Prostate gland (tissue), 2 donors: ENCODE results near the gene ICOS. TPM values are rescaled to one million over a fixed set of nuclear protein-coding genes. Genes with fewer than 3 reads are reported as not detected.

Source experiments
- DNase-seq: peaks from one replicate; pipeline ENCODE4 v3.0.0-alpha.2; 2019; ENCODE audit warnings: low spot score
- H3K27ac ChIP-seq, 2 donors: fragments of 200-600 bp; sonication (generic); 2 replicates each; pipeline ENCODE4 v1.5.1; 2017 to 2019
- H3K27me3 ChIP-seq: fragments of 200-600 bp; sonication (generic); replicated peaks from 2 replicates; pipeline ENCODE4 v1.5.1; 2019; ENCODE audit not compliant: insufficient read depth
- H3K36me3 ChIP-seq, 2 donors: fragments of 200-600 bp; sonication (generic); 1 replicate in 1 of 2; 2 replicates in 1 of 2; pipeline versions ENCODE4 v1.5.1 to v1.8.1; 2017 to 2019
- H3K4me1 ChIP-seq: fragments of 200-600 bp; sonication (generic); replicated peaks from 2 replicates; pipeline ENCODE4 v1.5.1; 2019
- H3K4me3 ChIP-seq, 2 donors: fragments of 200-600 bp; sonication (generic); 2 replicates each; pipeline ENCODE4 v1.5.1; 2017 to 2019
- H3K9me3 ChIP-seq: fragments of 200-600 bp; sonication (generic); 2 replicates; pipeline ENCODE4 v1.5.1; 2017
- CTCF ChIP-seq, 4 experiments: fragments of 200-600 bp in 2 of 4; fragments of 450-650 bp in 2 of 4; sonication (generic) in 2 of 4; IDR thresholded peaks; 1 replicate in 3 of 4; 2 replicates in 1 of 4; pipeline ENCODE4 v1.5.1; 2016 to 2019; ENCODE audit warnings: antibody characterized with exemption in 4 of 4, mild to moderate bottlenecking in 2 of 4, moderate library complexity in 2 of 4
- POLR2A ChIP-seq: fragments of 450-650 bp; IDR thresholded peaks from one replicate; pipeline ENCODE4 v1.6.1; 2016; ENCODE audit warnings: antibody characterized with exemption, mild to moderate bottlenecking
- POLR2AphosphoS5 ChIP-seq: sonication (generic); formaldehyde crosslinking; IDR thresholded peaks from one replicate; pipeline ENCODE4 v1.6.1; 2017; ENCODE audit warnings: antibody characterized with exemption
- WGBS: methylation state at CpG from one replicate; pipeline ENCODE4 v1.1.5; 2018; 5-methylcytosine and 5-hydroxymethylcytosine counted together
- intact Hi-C: fragments of 100-400 bp; cut with DNase I; formaldehyde crosslinking; loops from one replicate; pipeline ENCODE4 v1.14.2; 2022
- total RNA-seq, 2 donors: library from RNA; depleted of rRNA; stranded (reverse); fragments of >200 nt; gene quantifications; one replicate each; pipeline ENCODE4 v1.1.0, GENCODE V29; 2016

The ICOS gene
- total RNA-seq, 2 donors from 2014 or later: 0.09 TPM; not detected in 1

GRCh38 chr2:203913947-203914346 is 22.6 kb upstream of the ICOS start:
- Histone ChIP-seq H3K9me3 (no peaks in the 10 kb centered on the region), H3K27me3 (no peaks in the 10 kb centered on the region), H3K27ac (no peak overlapping the region), H3K4me1 (no peaks in the 10 kb centered on the region), H3K4me3 (no peak overlapping the region), H3K36me3 (no peaks in the 10 kb centered on the region)
- 76% methylated on average over 8 of the region's 8 CpGs for WGBS
- intact Hi-C loops: no loop called here
- TF ChIP-seq POLR2A (no peak), CTCF (IDR thresholded peaks at IDR 0.05) (no peak), POLR2AphosphoS5 (no peak)
- DNase-seq: no peak

- DNase-seq: no peak
- H3K27me3 ChIP-seq: no peaks in the 10 kb centered on the region
- H3K27ac ChIP-seq: no peak overlapping the region
- no peak for TF ChIP-seq CTCF (IDR thresholded peaks at IDR 0.05)
- no peak for TF ChIP-seq POLR2A
- TF ChIP-seq POLR2AphosphoS5: no peak
- no peaks in the 10 kb centered on the region for H3K36me3 ChIP-seq
- no peak overlapping the region for H3K4me3 ChIP-seq
- H3K9me3 ChIP-seq: no peaks in the 10 kb centered on the region
- intact Hi-C loops: no loop called here
- no peaks in the 10 kb centered on the region for H3K4me1 ChIP-seq
- 66% methylated on average over 8 of the region's 8 CpGs for WGBS
These were observed 21.9 kb upstream of the ICOS start for GRCh38 chr2:203914546-203915182.

GRCh38 chr2:203915256-203915655 is 21.3 kb upstream of the ICOS start:
- Histone ChIP-seq H3K27ac (no peak overlapping the region), H3K4me1 (no peaks in the 10 kb centered on the region), H3K4me3 (no peak overlapping the region), H3K27me3 (no peaks in the 10 kb centered on the region), H3K9me3 (no peaks in the 10 kb centered on the region), H3K36me3 (no peaks in the 10 kb centered on the region)
- 83% methylated on average over 7 of the region's 7 CpGs for WGBS
- no peak for TF ChIP-seq CTCF (IDR thresholded peaks at IDR 0.05)
- TF ChIP-seq POLR2A: no peak
- no peak for TF ChIP-seq POLR2AphosphoS5
- intact Hi-C loops: no loop called here
- DNase-seq: no peak

GRCh38 chr2:203916756-203917155 is 19.8 kb upstream of the ICOS start:
- Histone ChIP-seq H3K4me3 (no peak overlapping the region), H3K9me3 (no peaks in the 10 kb centered on the region), H3K27ac (no peak overlapping the region), H3K27me3 (no peaks in the 10 kb centered on the region), H3K4me1 (no peaks in the 10 kb centered on the region), H3K36me3 (no peaks in the 10 kb centered on the region)
- intact Hi-C loops: no loop called here
- DNase-seq: no peak
- TF ChIP-seq POLR2A (no peak), CTCF (IDR thresholded peaks at IDR 0.05) (no peak), POLR2AphosphoS5 (no peak)

- no peak overlapping the region for H3K27ac ChIP-seq
- intact Hi-C loops: no loop called here
- no peaks in the 10 kb centered on the region for H3K4me1 ChIP-seq
- TF ChIP-seq CTCF (IDR thresholded peaks at IDR 0.05) (no peak), POLR2AphosphoS5 (no peak), POLR2A (no peak)
- H3K27me3 ChIP-seq: no peaks in the 10 kb centered on the region
- 72% methylated on average over 7 of the region's 7 CpGs for WGBS
- H3K4me3 ChIP-seq: no peak overlapping the region
- no peaks in the 10 kb centered on the region for H3K9me3 ChIP-seq
- no peak for DNase-seq
- no peaks in the 10 kb centered on the region for H3K36me3 ChIP-seq
These were observed 18.3 kb upstream of the ICOS start for GRCh38 chr2:203918264-203918663.
